A673 (cell line): ENCODE measurements around the gene SHROOM2.

Experiments
- EZH2 ChIP-seq: fragments of 200-600 bp; sonication (generic); IDR thresholded peaks from 2 replicates; pipeline ENCODE4 v1.6.1; 2017; ENCODE audit warnings: borderline replicate concordance, low read depth, mild to moderate bottlenecking, mixed read lengths, antibody characterized with exemption, low read length; ENCODE audit not compliant: poor library complexity, severe bottlenecking
- TF ChIP-seq, protein P1 (sequence below): fragments of 300-800, 200-600 bp; sonication (generic); conservative IDR thresholded peaks from 2 replicates; pipeline ENCODE4 v1.5.1; 2017; ENCODE audit warnings: low read depth, mild to moderate bottlenecking, antibody characterized with exemption, low read length, moderate library complexity, mixed read lengths

DNA sequence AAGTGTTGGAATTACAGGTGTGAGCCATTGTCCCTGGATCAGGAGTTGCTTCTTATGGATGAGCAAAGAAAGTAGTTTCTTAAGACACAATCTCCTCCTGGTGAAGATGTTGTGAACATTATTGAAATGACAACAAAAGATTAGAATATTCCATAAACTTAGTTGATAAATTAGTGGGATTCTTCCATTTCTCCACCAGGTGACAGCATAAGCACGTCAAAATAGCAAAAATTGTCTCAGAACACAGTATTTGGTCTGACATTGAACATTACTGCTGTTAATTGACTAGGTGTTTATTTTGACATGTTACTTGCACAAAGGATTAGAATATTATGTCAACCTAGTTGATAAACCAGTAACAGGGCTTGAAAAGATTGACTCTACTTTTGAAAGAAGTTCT is 202.5 kb downstream of the SHROOM2 start:
- TF ChIP-seq, protein P1, sequence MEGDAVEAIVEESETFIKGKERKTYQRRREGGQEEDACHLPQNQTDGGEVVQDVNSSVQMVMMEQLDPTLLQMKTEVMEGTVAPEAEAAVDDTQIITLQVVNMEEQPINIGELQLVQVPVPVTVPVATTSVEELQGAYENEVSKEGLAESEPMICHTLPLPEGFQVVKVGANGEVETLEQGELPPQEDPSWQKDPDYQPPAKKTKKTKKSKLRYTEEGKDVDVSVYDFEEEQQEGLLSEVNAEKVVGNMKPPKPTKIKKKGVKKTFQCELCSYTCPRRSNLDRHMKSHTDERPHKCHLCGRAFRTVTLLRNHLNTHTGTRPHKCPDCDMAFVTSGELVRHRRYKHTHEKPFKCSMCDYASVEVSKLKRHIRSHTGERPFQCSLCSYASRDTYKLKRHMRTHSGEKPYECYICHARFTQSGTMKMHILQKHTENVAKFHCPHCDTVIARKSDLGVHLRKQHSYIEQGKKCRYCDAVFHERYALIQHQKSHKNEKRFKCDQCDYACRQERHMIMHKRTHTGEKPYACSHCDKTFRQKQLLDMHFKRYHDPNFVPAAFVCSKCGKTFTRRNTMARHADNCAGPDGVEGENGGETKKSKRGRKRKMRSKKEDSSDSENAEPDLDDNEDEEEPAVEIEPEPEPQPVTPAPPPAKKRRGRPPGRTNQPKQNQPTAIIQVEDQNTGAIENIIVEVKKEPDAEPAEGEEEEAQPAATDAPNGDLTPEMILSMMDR = peak; percentile 53
- no peak for TF ChIP-seq EZH2
